Measurements from ENCODE around the gene SDCCAG8.

The SDCCAG8 gene

DNA sequence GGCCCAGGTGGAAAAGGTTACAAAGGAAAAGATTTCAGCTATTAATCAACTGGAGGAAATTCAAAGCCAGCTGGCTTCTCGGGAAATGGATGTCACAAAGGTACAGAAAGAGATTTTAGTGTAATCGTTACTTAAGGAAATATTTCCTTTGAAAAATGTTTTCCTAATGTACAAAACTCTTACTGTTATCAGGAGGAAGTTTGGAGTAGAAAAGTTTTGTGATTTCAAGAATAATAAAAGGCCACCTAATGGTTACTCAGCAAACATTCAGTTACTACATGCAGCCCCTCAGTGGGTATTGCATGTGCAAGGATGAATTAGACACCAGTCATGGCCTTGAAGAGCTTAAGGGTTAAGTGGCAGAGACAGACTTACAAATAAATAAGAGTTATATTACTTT lies 85.2 kb downstream of the SDCCAG8 start:
- DNase-seq = no peak

- DNase-seq = peak; percentile 31
These were observed 88.4 kb downstream of the SDCCAG8 start for GRCh38 chr1:243343970-243344937.

DNA sequence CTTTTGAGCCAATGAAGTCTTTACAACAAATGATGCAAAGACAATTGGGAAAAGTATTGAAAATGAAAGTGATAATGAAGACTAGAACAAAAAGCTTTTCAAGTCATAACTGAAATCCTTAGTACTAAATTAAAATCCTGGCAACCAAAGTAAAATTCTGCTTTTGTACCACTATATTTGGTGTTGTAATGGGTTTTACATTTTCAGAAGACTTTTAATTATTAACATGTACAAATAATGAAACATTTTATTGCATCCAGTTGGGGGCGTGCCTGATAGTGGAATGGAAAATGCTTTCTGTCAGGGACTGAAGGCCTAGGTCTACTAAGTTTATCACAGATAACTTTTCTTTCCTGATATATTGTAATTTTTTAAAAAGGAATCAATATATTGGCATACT lies 89.4 kb downstream of the SDCCAG8 start:
- DNase-seq = no peak

DNA sequence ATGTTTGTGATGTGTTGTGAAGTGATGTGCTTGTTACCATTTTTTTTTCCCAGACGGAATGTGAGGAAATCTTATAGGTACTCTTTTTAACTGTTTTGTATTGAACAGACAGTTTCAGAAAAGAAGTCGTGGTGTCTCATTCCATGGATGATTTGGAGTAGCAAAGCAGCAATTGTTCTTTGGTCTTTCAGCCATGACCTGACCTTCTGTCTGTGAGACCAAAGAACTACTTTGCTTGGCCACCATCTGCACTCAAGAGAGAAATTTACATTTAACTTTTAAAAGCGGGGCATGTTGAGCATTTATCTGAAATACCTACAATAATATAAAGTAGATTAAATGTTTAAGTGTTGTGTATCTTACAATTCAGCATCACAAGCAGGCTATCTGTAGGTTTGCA lies 90.2 kb downstream of the SDCCAG8 start:
- no peak for DNase-seq

GRCh38 chr1:243346468-243346867 lies 90.6 kb downstream of the SDCCAG8 start:
- no peak for DNase-seq

- no peak for DNase-seq
These were observed 92.5 kb downstream of the SDCCAG8 start for GRCh38 chr1:243348331-243348730.

GRCh38 chr1:243349128-243349527 lies 93.3 kb downstream of the SDCCAG8 start:
- DNase-seq = no peak

GRCh38 chr1:243351337-243351736 lies 95.5 kb downstream of the SDCCAG8 start:
- no peak for DNase-seq

- no peak for DNase-seq
These were observed 98.8 kb downstream of the SDCCAG8 start for GRCh38 chr1:243354511-243355153.

DNA sequence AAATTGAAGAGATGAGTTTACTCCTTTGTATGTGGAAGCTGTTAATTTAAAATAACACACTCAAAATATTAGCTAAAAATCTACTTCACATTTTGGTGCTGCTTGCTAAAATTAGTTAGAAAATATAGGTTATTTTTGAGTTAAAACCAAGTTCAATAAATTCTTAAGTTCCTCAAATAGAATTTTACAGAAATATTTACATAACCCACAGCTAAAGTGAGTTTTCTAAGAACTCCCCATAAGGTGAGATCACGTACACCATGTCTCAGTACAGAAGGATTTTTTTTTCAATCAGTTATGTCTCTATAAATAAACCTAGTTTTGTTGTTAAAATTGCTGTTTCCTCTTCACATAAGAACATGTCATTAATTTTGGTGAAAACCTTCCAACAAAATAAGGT lies 108.0 kb downstream of the SDCCAG8 start:
- DNase-seq = no peak

- DNase-seq = no peak
These were observed 108.5 kb downstream of the SDCCAG8 start for GRCh38 chr1:243364330-243364729.

GRCh38 chr1:243364866-243365265 lies 109.0 kb downstream of the SDCCAG8 start:
- no peak for DNase-seq

DNA sequence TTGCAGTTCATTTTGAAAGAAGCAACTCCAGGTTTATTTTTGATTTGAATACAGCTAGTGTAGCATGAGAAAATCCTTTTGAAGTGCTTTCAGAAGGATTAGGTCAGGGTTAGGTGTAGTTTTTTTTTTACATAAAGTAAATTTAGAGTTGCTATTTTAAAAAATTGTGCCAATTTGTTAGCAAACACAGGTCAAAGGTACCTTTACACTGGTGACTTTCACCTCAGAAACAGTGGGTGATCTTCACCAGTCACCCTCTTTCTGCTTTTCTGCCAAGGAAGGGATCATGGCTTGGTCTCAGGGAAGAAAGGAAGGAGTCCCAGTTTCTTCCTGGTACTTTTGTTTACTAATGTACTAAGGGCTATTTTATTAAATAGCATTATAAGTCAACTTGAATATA lies 111.5 kb downstream of the SDCCAG8 start:
- DNase-seq = no peak

- DNase-seq = no peak
These were observed 118.6 kb downstream of the SDCCAG8 start for GRCh38 chr1:243374412-243374811.

DNA sequence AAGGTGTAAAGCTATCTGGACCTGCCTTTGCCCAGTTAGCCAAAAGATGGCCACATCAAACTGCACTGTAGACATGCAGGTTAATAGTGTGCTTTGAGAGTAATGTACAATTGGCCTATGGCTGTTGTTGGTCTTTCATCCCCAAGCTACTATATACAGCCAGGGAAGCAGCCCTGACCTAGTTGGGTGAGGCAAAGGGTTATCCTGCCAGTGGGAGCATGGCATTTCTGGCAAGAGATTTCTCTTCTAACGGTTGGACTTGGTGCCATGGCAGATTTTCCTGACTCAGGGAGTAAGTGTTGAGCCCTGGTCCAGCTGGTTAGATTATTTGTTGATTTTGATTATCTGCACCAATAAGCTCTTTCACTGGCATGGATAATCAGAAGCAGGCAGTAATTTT lies 119.8 kb downstream of the SDCCAG8 start:
- no peak for DNase-seq

DNA sequence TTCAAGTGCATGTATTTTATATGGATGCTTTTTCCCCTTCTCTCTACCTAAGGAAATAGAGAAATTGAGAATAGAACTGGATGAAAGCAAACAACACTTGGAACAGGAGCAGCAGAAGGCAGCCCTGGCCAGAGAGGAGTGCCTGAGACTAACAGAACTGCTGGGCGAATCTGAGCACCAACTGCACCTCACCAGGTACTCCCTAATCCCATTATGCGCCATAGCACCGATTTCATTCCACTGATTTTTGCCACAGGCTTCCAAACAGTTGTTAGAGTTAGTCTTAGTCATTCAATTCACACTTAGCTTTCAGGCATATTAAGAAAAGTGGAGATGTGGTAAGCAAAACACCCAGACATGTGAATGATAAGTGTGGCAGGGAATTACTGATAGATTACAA lies 122.8 kb downstream of the SDCCAG8 start:
- no peak for DNase-seq

GRCh38 chr1:243379208-243379607 lies 123.4 kb downstream of the SDCCAG8 start:
- no peak for DNase-seq

- DNase-seq = no peak
These were observed 123.9 kb downstream of the SDCCAG8 start for GRCh38 chr1:243379706-243380105.

- no peak for DNase-seq
These were observed 132.4 kb downstream of the SDCCAG8 start for GRCh38 chr1:243388276-243388675.

DNA sequence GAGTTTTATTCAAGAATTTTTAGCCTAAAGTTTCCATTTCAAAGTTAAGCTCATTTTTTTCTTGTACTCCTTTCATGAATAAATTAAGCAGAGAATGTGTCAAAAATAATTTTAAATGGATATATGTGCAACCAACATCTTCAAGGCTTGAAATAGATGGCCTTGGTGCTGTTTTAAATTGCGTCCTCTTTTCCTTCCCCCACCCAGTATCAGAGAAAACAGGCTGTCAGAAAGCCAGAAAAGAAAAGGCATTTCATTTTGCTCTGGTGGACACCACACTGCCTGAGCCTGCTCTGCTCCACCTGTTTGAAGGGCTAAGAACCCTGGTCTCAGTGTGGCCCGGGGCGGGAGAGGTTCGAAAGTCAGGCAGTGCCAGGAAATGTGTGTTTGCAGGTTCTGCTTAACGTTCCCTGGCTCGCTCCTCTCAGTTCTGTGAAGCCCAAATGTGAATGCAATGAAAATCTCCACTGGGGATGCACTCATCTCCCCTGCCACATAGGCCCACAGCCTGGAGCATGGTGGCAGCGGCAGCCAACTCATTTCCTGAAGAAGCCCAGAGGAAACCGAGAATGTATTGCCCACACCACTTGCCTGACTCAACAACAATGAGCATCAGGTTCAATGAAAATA lies 134.4 kb downstream of the SDCCAG8 start:
- DNase-seq = no peak

DNA sequence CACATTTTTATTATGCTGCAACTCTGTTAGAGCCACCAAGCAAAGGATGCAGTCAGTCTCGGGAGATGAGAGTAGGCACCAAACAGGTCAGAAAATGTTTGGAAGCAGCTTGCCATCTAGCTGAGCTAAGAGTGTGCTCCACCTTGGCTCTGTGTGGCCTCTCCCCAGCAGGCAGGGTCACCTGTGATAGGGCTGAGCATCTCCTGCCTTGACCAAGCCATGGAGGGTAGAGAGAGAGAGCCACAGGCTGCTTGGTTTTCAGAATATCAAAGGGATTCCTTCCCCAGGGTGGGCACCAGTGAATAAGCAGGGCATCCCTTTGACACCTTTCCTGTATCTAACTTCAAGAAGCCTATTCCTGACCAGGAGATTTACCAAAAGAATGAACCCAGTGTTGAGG lies 135.5 kb downstream of the SDCCAG8 start:
- DNase-seq = no peak

GRCh38 chr1:243393096-243393495 lies 137.3 kb downstream of the SDCCAG8 start:
- no peak for DNase-seq

GRCh38 chr1:243394066-243394465 lies 138.2 kb downstream of the SDCCAG8 start:
- no peak for DNase-seq
